Effector memory CD4-positive, alpha-beta T cell (primary cell): Measurements from ENCODE around the gene TUBA8.
"Not testable (repeated sequence)": the region's sequence is repeated elsewhere in the genome, so short reads cannot be mapped to it uniquely, and the experiment has no call there.

Experiments
- DNase-seq, 3 donors: peaks; one replicate each; pipeline ENCODE4 v3.0.0-alpha.2; 2020
- H3K27ac ChIP-seq: 2 replicates; pipeline ENCODE4 v1.7.0; 2013; ENCODE audit warnings: mild to moderate bottlenecking, low read length, moderate library complexity; ENCODE audit not compliant: insufficient read depth, poor library complexity, severe bottlenecking
- H3K27me3 ChIP-seq: replicated peaks from 2 replicates; pipeline ENCODE4 v1.7.0; 2013; ENCODE audit warnings: mild to moderate bottlenecking, low read length; ENCODE audit not compliant: insufficient read depth, control insufficient read depth, poor library complexity, severe bottlenecking
- H3K36me3 ChIP-seq: 2 replicates; pipeline ENCODE4 v1.7.0; 2013; ENCODE audit warnings: mild to moderate bottlenecking, low read length, moderate library complexity; ENCODE audit not compliant: control insufficient read depth, insufficient read depth
- H3K4me1 ChIP-seq: 2 replicates; pipeline ENCODE4 v1.7.0; 2013; ENCODE audit warnings: low read length, mild to moderate bottlenecking; ENCODE audit not compliant: control insufficient read depth, insufficient read depth, poor library complexity, severe bottlenecking
- H3K4me3 ChIP-seq: 2 replicates; pipeline ENCODE4 v1.7.0; 2013; ENCODE audit warnings: low read length, low read depth, mild to moderate bottlenecking; ENCODE audit not compliant: insufficient read depth, poor library complexity, severe bottlenecking
- H3K9me3 ChIP-seq: 2 replicates; pipeline ENCODE4 v1.7.0; 2013; ENCODE audit warnings: mild to moderate bottlenecking, low read length, moderate library complexity; ENCODE audit not compliant: control insufficient read depth

Gene TUBA8

DNA sequence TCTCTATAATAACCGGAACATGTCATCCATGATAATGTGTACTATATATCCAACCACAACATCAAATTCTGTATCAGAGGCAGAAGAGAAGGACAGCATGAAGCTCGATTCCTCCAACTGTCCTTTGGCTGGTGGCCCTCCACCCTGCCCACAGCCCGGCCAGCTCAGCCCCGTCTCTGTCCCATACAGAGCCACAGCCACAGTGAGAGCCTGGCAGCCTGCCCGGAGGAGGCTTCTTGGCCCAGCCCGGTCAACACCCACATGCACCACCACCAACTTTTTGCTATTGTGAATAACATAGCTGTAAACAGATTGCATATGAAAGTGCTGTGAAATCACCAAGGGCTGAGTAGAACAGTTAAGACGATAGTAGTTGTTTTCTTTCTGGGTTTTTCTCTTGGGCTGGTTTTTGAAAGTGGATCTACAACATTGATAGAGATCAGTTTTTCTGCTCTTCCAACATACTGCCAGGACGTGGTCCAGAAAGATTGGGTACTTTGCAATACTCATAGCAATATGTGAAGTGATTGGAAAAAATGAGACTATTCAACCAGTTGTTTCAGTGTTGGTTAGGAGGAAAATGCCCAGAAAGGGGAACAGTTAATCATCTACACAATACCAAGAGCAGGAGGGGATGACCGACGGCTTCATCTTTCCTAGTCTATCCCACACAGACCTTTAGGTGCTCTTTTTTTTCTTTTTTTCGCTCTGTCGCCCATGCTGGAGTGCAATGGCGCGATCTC lies 6.9 kb upstream of the TUBA8 start:
- no peaks in the 10 kb centered on the region for H3K27me3 ChIP-seq
- H3K9me3 ChIP-seq: no peaks in the 10 kb centered on the region
- H3K36me3 ChIP-seq: peaks cover 15% of the 10 kb centered on the region
- DNase-seq: no peak
- H3K4me1 ChIP-seq: no peaks in the 10 kb centered on the region
- H3K4me3 ChIP-seq: no peak overlapping the region
- no peak overlapping the region for H3K27ac ChIP-seq

DNA sequence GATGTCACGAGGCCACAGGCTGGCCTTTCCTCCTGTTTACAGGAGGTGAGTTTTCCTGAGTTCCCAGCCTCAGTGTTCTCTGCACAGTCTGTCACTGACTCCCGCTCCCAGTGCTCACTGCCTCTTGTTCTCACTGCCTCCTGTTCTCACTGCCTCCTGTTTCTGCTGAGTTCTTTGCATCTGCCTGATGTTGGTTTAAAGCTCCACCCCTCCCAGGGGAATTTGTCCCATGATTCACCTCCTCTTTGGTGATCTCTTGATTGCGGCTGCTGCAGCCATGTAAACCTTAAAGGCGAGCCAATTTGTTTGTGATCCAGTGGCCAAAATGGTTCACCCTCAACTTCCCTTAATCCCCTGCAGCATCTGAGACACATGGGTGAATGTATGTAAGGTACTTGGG lies 6.0 kb upstream of the TUBA8 start:
- H3K27ac ChIP-seq: no peak overlapping the region
- no peaks in the 10 kb centered on the region for H3K9me3 ChIP-seq

DNA sequence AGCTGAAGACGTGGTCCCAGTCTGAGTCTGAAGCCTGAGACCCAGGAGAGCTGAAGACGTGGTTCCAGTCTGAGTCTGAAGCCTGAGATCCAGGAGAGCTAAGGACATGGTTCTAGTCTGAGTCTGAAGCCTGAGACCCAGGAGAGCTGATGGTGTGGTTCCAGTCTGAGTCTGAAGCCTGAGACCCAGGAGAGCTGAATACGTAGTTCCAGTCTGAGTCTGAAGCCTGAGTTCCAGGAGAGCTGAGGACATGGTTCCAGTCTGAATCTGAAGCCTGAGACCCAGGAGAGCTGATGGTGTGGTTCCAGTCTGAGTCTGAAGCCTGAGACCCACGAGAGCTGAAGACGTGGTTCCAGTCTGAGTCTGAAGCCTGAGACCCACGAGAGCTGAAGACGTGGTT lies 4.6 kb upstream of the TUBA8 start:
- DNase-seq, H3K9me3 ChIP-seq, H3K27ac ChIP-seq, H3K27me3 ChIP-seq, H3K4me3 ChIP-seq, H3K36me3 ChIP-seq: not testable (repeated sequence)
- peaks cover 11% of the 10 kb centered on the region for H3K4me1 ChIP-seq

More for the DNA sequence above, 6.0 kb upstream of the TUBA8 start:
- H3K4me3 ChIP-seq: no peak overlapping the region
- no peaks in the 10 kb centered on the region for H3K27me3 ChIP-seq
- no peaks in the 10 kb centered on the region for H3K4me1 ChIP-seq
- no peak for DNase-seq
- H3K36me3 ChIP-seq: peaks cover 8% of the 10 kb centered on the region

DNA sequence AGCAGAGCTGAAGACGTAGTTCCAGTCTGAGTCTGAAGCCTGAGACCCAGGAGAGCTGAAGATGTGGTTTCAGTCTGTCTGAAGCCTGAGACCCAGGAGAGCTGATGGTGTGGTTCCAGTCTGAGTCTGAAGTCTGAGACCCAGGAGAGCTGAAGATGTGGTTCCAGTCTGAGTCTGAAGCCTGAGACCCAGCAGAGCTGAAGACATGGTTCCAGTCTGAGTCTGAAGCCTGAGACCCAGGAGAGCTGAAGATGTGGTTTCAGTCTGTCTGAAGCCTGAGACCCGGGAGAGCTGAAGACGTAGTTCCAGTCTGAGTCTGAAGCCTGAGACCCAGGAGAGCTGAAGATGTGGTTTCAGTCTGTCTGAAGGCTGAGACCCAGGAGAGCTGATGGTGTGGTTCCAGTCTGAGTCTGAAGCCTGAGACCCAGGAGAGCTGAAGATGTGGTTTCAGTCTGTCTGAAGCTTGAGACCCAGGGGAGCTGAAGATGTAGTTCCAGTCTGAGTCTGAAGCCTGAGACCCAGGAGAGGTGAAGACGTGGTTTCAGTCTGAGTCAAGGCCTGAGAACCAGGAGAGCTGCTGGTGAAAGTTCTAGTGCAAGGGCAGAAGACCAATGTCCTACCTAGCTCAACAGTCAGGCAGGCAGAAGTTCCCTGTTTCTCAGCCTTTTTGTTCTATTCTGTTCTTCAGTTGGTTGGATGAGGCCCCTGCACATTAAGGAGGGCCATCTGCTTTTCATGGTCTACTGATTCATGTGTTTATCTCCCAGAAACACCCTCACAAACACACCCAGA lies 3.9 kb upstream of the TUBA8 start:
- not testable (repeated sequence) for H3K4me3 ChIP-seq, H3K9me3 ChIP-seq, DNase-seq, H3K27ac ChIP-seq, H3K36me3 ChIP-seq
- peaks cover 11% of the 10 kb centered on the region for H3K27me3 ChIP-seq
- H3K4me1 ChIP-seq: peaks cover 14% of the 10 kb centered on the region

DNA sequence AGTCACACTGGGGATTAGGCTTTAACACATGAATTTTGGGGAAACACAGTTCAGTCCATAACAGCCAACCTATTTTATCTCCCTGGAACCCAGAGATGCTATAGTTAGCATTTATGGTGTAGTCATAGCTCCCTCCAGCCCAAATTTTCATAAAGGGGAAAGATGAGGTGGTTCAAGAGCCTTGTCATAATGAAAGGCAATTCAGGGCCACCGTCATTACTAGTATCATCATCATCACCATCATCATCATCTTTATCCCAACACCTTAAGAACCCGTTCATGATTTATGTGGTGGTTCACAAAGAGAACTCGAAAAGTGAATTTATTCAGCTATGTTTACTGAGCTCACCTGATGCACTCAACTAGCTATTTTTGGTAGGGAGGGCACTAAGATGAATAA lies 2.4 kb upstream of the TUBA8 start:
- H3K27me3 ChIP-seq: peaks cover 11% of the 10 kb centered on the region
- no peak overlapping the region for H3K27ac ChIP-seq
- no peak for DNase-seq
- H3K9me3 ChIP-seq: no peaks in the 10 kb centered on the region
- H3K36me3 ChIP-seq: peaks cover 4% of the 10 kb centered on the region
- H3K4me3 ChIP-seq: no peak overlapping the region
- H3K4me1 ChIP-seq: peaks cover 14% of the 10 kb centered on the region

DNA sequence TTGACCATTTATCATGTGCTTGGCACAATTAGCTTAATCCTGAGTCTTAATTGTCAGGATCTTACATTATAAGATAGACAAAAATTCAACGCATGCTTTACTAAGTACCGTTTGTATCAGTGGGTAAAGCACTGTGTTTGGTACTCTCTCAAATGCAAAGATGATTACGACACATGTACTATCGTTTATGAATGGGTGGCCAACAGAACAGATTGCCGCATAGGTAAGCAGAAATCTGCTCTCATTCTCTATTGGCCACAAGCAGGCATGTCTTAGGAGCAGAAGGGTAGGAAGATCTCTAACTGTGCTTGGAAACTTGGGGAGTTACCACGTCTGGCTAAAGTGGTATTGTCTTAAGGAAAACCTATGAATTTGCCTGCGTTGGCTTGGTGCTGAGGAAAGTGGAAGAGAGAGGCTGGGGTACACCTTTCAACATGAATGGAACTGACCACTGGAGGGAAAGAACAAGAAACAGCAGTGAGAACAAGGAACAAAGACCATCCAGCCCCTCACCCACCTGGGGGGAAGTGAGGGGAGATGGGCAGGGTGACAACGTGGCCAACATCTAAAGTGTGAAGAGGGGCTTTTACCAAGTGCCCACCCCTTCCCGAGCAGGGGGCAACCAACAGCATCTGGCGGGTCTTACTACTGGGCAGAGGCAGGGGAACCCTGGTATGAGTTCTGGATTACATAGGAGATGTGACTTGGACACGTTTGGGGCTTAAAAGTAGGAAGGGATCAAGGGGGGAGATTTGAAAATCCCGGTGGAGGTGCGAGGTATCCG lies 1.0 kb upstream of the TUBA8 start:
- Histone ChIP-seq H3K4me3 (peak overlapping the region; percentile 42), H3K36me3 (peaks cover 1% of the 10 kb centered on the region), H3K9me3 (no peaks in the 10 kb centered on the region), H3K27me3 (peaks cover 11% of the 10 kb centered on the region), H3K27ac (no peak overlapping the region), H3K4me1 (peaks cover 25% of the 10 kb centered on the region)
- DNase-seq: no peak

DNA sequence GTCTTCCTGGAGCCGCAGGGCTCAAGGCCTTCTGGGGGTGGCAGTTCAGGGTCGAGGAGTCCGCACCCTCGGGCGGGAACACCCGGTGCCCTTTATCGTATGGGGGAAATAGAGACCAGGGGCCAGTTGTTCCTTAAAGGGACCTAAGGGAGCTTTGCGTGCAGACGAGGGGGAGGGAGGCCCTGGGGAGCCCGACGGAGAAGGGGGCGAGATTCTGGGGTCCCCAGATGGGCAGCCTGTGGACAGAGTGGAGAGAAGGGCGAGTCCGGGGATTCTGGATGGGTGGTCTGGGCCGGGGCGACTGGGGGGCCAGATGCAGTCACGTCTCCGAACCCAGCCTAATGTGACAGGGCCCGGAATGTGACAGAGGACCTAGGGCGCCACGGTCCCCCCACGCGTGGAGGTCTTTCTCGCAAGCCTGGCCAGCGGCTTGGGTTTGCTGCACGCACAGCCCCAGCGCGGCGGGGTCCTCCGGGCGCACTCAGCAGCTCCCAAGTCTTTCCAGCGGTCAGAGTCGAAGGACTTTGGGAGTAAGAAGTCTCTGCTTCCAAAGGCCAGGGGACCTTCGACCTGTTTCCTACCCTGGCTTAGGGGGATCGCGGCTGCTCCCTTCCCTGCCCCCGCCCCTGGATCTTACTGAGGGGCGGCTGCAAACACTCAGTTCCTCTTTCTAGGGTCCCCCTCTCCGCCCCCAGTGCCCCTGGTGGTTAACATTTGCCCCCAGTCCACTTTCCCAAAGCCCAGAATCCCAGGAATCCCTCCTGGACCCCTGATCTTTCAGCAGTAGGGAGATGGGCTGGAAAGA lies 547 bp downstream of the TUBA8 start:
- DNase-seq: no peak
- peaks cover 11% of the 10 kb centered on the region for H3K27me3 ChIP-seq
- H3K36me3 ChIP-seq: no peaks in the 10 kb centered on the region
- no peaks in the 10 kb centered on the region for H3K9me3 ChIP-seq
- H3K4me1 ChIP-seq: peaks cover 25% of the 10 kb centered on the region
- peak overlapping the region; percentile 42 for H3K4me3 ChIP-seq
- no peak overlapping the region for H3K27ac ChIP-seq

DNA sequence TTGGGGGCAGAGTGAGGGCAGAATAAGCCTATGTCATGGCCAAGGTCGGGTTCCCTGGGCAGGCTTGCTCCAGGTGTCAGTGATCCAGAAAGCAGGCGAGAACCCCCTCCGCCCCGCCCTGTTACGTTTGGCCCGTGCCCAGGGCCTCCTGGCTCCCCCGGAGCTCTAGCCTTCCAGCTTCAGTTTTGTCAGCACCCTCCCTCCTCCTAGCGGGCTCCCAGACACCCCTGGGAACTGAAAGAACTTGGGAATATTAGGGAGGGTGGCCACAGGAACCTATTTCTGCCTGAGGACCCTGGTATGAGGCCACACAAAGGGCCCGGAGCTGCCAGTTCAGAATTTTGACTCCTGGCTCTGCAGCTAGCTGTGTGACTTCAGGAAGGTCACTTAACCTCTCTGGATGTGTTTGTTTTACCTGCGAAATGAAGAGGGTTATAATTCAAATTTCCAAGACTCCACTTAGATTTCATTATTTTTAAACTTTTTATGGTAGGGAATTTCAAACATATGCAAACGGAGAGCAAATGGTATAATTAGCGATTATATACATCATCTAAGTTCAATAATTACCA lies 1.2 kb downstream of the TUBA8 start:
- Histone ChIP-seq H3K27ac (no peak overlapping the region), H3K36me3 (no peaks in the 10 kb centered on the region), H3K27me3 (peaks cover 11% of the 10 kb centered on the region), H3K9me3 (no peaks in the 10 kb centered on the region), H3K4me1 (peaks cover 25% of the 10 kb centered on the region), H3K4me3 (no peak overlapping the region)
- no peak for DNase-seq

DNA sequence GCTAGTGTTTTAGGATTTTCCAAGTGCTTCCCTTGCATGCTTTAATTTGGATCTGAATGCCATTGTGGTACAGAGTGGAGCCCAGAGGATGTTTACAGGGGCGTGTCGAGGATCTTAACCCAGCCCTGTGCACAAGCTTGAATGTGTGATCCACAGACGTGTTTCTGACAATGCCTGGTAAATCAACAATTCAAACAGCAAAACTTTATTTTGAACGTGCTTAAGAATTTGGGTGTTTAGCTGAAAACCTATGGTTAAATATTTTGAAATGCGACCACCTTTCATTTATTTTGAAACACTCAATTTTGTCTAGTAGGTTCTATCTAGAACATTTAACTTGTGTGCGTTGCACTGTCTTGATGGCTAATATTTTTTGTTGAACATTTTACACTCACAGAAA lies 1.8 kb downstream of the TUBA8 start:
- peaks cover 25% of the 10 kb centered on the region for H3K4me1 ChIP-seq
- no peak overlapping the region for H3K27ac ChIP-seq
- no peak overlapping the region for H3K4me3 ChIP-seq
- H3K36me3 ChIP-seq: no peaks in the 10 kb centered on the region
- H3K27me3 ChIP-seq: peaks cover 11% of the 10 kb centered on the region
- H3K9me3 ChIP-seq: no peaks in the 10 kb centered on the region
- DNase-seq: no peak
